Upper lobe of left lung (tissue), 4 donors: ENCODE measurements around the gene TFIP11.

ENCODE experiments used
- CTCF ChIP-seq, 6 experiments: fragments of 450-650 bp in 4 of 6; fragments of 200-600 bp in 2 of 6; sonication (generic) in 2 of 6; IDR thresholded peaks; one replicate each; pipeline ENCODE4 v1.5.1; 2016 to 2019; ENCODE audit warnings: antibody characterized with exemption in 6 of 6
- POLR2A ChIP-seq, 4 donors: fragments of 450-650 bp; IDR thresholded peaks; one replicate each; pipeline ENCODE4 v1.5.1; 2016 to 2017; ENCODE audit warnings: antibody characterized with exemption in 4 of 4, mild to moderate bottlenecking in 2 of 4

- TF ChIP-seq CTCF (IDR thresholded peaks at IDR 0.05) (no peak), POLR2A (IDR thresholded peaks at IDR 0.05) (no peak)
These were observed 61.7 kb downstream of the TFIP11 start for GRCh38 chr22:26450453-26451185.
